ENCODE measurements around the gene TRIM43B.
"Not testable (repeated sequence)": the region's sequence is repeated elsewhere in the genome, so short reads cannot be mapped to it uniquely, and the experiment has no call there.

The TRIM43B gene

GRCh38 chr2:95433373-95433772 lies 51.2 kb downstream of the TRIM43B start:
- DNase-seq = not testable (repeated sequence)

DNA sequence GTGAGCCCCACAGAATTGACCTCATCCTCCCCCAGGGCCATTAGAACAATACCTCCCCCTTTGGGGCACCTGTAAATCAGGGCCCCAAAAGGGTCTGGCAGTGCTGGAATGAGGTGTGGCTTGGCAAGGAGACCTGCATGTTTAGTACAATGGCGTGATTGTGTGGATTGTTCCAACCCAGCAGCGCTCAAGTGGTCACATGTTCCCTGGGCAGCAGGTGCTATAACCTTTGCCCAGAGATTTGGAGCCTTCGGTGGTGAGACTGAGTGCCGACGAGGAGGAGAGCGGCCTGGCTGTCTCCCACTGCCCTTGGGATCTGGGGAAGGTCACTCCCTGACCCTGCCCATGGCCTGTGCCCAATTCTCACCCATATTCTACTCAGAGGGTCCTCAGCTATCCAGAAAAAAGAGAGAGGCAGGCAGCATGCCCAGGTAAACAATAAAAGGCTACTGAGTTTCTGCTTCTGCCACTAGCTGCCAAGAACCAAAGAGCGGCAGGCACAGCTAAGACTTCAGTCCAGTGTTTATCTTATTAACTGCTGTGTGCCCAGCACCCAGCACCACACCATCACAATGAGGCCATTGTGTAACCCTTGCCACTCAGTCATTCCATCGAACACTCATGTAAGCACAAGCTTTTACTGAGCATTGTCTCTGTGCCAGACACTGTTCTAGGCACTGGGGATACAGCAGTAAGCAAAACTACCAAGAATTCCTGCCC lies 54.6 kb downstream of the TRIM43B start:
- not testable (repeated sequence) for DNase-seq

- DNase-seq = not testable (repeated sequence)
These were observed 57.2 kb downstream of the TRIM43B start for GRCh38 chr2:95427196-95427867.

Measured in NCI-H1092 (cell line).